Measurements from ENCODE around the gene CDK12. TPM values are rescaled to one million over a fixed set of nuclear protein-coding genes. Genes with fewer than 3 reads are reported as not detected.
A peak's percentile ranks its signal among the peaks of the same experiment; 100 is the strongest.

The CDK12 gene
- total and polyA plus RNA-seq, 9 of the 15 experiments (the other 6 are each of a cell fraction or from before 2014, with no cell fraction given), result 3.4 to 65.6 (median 36.8) TPM

DNA sequence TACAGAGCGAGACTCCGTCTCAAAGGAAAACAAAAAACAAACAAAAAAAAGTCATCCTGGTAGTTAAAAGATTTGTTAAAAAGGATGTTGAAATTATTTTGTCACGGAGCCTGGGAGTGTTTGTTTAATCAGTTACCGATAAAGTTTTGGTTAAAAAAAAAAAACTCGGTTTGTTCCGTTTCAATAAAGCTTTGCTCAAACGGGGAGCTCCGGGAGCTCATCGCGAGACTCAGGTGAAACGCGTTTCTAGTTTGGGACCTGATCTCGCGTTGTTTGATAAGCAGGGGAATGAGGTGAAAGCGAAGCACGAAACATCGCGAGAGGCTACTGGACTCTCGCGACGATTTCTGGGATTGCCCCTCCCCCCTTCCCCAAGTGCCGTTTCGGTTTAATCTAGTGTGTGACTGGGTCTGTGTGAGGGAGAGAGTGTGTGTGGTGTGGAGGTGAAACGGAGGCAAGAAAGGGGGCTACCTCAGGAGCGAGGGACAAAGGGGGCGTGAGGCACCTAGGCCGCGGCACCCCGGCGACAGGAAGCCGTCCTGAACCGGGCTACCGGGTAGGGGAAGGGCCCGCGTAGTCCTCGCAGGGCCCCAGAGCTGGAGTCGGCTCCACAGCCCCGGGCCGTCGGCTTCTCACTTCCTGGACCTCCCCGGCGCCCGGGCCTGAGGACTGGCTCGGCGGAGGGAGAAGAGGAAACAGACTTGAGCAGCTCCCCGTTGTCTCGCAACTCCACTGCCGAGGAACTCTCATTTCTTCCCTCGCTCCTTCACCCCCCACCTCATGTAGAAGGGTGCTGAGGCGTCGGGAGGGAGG is at the start of gene CDK12 (continued):
- no peak for TF ChIP-seq RBM34 (IDR thresholded peaks at IDR 0.05; ENCODE audit: borderline replicate concordance, insufficient read depth, low read length)
- peak; percentile 99 for TF ChIP-seq RBM25 (IDR thresholded peaks at IDR 0.05; ENCODE audit: low read depth, low read length, severe bottlenecking)
- TF ChIP-seq BRD4 (IDR thresholded peaks at IDR 0.05), result peak; percentile 80
- TF ChIP-seq, protein P1, sequence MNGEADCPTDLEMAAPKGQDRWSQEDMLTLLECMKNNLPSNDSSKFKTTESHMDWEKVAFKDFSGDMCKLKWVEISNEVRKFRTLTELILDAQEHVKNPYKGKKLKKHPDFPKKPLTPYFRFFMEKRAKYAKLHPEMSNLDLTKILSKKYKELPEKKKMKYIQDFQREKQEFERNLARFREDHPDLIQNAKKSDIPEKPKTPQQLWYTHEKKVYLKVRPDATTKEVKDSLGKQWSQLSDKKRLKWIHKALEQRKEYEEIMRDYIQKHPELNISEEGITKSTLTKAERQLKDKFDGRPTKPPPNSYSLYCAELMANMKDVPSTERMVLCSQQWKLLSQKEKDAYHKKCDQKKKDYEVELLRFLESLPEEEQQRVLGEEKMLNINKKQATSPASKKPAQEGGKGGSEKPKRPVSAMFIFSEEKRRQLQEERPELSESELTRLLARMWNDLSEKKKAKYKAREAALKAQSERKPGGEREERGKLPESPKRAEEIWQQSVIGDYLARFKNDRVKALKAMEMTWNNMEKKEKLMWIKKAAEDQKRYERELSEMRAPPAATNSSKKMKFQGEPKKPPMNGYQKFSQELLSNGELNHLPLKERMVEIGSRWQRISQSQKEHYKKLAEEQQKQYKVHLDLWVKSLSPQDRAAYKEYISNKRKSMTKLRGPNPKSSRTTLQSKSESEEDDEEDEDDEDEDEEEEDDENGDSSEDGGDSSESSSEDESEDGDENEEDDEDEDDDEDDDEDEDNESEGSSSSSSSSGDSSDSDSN (IDR thresholded peaks at IDR 0.05; ENCODE audit: borderline replicate concordance in 1 of 2, low read depth in 2 of 2, low read length in 2 of 2), result peak in 1 of 2 experiments; percentile 82; a peak in 1 of 4 replicates
- TF ChIP-seq, protein P2, sequence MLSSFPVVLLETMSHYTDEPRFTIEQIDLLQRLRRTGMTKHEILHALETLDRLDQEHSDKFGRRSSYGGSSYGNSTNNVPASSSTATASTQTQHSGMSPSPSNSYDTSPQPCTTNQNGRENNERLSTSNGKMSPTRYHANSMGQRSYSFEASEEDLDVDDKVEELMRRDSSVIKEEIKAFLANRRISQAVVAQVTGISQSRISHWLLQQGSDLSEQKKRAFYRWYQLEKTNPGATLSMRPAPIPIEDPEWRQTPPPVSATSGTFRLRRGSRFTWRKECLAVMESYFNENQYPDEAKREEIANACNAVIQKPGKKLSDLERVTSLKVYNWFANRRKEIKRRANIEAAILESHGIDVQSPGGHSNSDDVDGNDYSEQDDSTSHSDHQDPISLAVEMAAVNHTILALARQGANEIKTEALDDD (IDR thresholded peaks at IDR 0.05), result peak; percentile 94
- peak; percentile 93 for TF ChIP-seq ZFX (CRISPR knock-in tag; IDR thresholded peaks at IDR 0.05)
- TF ChIP-seq PML (IDR thresholded peaks at IDR 0.05; ENCODE audit: low read length), result peak; percentile 95
- TF ChIP-seq NR4A1 (CRISPR knock-in tag; IDR thresholded peaks at IDR 0.05), result peak; percentile 83; the same call in 1 of the 2 replicates
- no peak; the same call in 1 of the 2 replicates for TF ChIP-seq NR4A1 (tag; IDR thresholded peaks at IDR 0.05)
- 0 out of 4 replicates have a peak, but pooled peaks of 1 of the 2 experiments have one; percentile 29 for TF ChIP-seq TEAD1 (CRISPR knock-in tag; IDR thresholded peaks at IDR 0.05)
- TF ChIP-seq ARID1B (IDR thresholded peaks at IDR 0.05), result peak; percentile 37; the same call in 1 of the 2 replicates
- TF ChIP-seq, protein P3, sequence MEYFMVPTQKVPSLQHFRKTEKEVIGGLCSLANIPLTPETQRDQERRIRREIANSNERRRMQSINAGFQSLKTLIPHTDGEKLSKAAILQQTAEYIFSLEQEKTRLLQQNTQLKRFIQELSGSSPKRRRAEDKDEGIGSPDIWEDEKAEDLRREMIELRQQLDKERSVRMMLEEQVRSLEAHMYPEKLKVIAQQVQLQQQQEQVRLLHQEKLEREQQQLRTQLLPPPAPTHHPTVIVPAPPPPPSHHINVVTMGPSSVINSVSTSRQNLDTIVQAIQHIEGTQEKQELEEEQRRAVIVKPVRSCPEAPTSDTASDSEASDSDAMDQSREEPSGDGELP (CRISPR knock-in tag; IDR thresholded peaks at IDR 0.05; ENCODE audit: borderline replicate concordance), result peak; percentile 49
- no peak for TF ChIP-seq MEIS2 (IDR thresholded peaks at IDR 0.05; ENCODE audit: partially characterized antibody)
- no peak for TF ChIP-seq CBX5 (IDR thresholded peaks at IDR 0.05; ENCODE audit: borderline replicate concordance, low read depth)
- no peak for TF ChIP-seq SMARCB1 (IDR thresholded peaks at IDR 0.05; ENCODE audit: insufficient read length, low read depth)
- 0 out of 2 replicates have a peak, but pooled peaks have one; percentile 48 for TF ChIP-seq ZBTB1 (CRISPR knock-in tag; IDR thresholded peaks at IDR 0.05; ENCODE audit: borderline replicate concordance, low read depth)
- TF ChIP-seq SRSF9 (IDR thresholded peaks at IDR 0.05; ENCODE audit: borderline replicate concordance, low read depth, low read length), result no peak
- peak; percentile 59; the same call in 1 of the 2 replicates for TF ChIP-seq HDAC2 (IDR thresholded peaks at IDR 0.05)
- no peak for TF ChIP-seq NR1H2 (CRISPR knock-in tag; IDR thresholded peaks at IDR 0.05)
- no peak for TF ChIP-seq EZH2 (IDR thresholded peaks at IDR 0.05; ENCODE audit: borderline replicate concordance, low read depth, low read length)
- TF ChIP-seq CTBP1 (IDR thresholded peaks at IDR 0.05; ENCODE audit: borderline replicate concordance), result peak; percentile 20; the same call in 1 of the 2 replicates
- peak; percentile 58; the same call in 1 of the 2 replicates for TF ChIP-seq THRAP3 (IDR thresholded peaks at IDR 0.05; ENCODE audit: borderline replicate concordance)
- peak; percentile 83; the same call in 1 of the 2 replicates for TF ChIP-seq SP1 (CRISPR knock-in tag; IDR thresholded peaks at IDR 0.05)

All from K562 (cell line).